Measurements from ENCODE around the gene ADAM15.

The ADAM15 gene

DNA sequence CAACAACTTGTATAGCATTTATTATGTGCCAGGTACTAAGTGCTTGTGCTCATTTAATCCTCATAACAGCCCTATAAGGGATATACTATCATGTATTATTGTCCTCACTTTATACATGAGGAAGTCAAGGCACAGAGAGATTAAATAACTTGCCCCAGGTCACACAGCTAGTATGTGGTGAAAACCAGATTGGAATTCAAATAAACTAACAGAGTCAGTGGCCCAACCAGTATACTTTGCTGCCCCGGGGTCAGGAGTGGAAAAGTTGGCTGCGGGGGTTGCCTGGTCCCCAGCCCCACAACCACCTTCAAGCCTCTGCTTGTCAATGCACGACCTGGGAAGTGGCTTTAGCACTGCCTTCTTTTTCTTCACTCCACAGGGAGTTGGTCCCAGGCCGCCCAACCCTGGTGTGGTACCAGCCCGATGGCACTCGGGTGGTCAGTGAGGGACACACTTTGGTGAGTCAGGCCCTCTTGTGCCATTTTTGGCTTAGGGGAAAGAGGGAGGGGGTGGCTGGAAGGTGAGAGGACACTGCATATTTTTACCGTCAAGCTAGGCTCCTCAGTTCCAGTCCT is 2.5 kb downstream of the ADAM15 start:
- no peak for DNase-seq

GRCh38 chr1:155057104-155057503 is 6.0 kb downstream of the ADAM15 start:
- DNase-seq: no peak

- no peak for DNase-seq
Observed at GRCh38 chr1:155057788-155058211, 6.7 kb downstream of the ADAM15 start.

DNA sequence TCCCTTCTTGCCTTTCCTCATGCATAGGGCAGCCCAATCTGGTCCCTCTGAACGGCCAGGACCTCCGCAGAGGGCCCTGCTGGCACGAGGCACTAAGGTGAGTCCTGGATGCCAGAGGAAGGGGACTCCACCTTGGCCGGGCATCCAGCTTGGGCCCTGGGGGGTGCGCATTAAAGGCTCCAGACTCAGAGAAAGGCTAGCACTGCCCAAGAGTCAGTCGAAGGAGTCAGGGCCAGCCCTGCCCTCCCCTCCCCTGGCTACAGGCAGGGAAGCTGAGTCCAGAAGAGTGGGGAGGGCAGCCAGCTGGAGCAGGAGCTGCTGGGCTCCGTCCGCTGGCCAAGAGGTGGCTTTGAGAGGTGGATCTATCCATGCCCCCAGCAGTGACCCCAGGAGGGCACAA is 9.6 kb downstream of the ADAM15 start:
- DNase-seq: no peak

- peak; percentile 92 for DNase-seq
Observed at GRCh38 chr1:155061381-155062150, 10.4 kb downstream of the ADAM15 start.

GRCh38 chr1:155062151-155062686 is 11.1 kb downstream of the ADAM15 start:
- DNase-seq: no peak

DNA sequence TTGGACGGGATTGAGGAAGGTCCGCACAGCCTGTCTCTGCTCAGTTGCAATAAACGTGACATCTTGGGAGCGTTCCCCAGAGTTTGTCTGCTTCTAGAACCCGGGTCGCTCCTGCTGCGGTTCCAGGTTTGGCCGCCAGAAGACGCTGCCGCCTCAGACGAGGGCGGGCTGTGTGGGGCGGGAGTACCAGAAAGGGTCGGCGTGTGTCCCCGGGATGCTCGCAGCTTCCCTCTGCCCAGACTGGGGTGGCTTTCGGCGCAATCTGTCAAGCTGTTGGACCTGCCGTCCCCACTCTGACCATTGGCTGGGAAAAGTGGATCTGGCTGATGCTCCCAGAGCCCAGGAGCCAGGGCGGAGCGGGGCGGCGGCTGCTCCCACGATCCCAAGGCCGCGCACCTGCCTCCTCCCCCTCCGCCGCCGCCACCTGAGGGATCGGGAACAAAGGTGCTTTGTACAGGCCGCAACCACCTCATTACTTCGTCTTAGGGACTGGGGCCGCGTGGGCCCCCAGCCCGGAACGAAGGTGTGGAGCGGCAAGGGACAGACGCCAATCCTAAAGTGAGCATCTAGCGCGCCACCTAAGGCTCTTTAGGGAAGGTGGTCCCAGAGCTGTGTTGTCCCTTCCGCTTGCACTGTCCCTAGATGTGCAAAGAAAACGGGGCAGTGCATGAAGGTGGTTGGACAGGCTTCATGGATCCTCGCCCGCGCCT is 11.7 kb downstream of the ADAM15 start:
- DNase-seq: peak; percentile 66

- peak; percentile 47 for DNase-seq
Observed at GRCh38 chr1:155063550-155064110, 12.5 kb downstream of the ADAM15 start, which contains the start of gene EFNA4. Gene EFNA4, plus strand, starts transcription at chr1:155063740. Its CDS starts 84 bp downstream, at chr1:155063824.

DNA sequence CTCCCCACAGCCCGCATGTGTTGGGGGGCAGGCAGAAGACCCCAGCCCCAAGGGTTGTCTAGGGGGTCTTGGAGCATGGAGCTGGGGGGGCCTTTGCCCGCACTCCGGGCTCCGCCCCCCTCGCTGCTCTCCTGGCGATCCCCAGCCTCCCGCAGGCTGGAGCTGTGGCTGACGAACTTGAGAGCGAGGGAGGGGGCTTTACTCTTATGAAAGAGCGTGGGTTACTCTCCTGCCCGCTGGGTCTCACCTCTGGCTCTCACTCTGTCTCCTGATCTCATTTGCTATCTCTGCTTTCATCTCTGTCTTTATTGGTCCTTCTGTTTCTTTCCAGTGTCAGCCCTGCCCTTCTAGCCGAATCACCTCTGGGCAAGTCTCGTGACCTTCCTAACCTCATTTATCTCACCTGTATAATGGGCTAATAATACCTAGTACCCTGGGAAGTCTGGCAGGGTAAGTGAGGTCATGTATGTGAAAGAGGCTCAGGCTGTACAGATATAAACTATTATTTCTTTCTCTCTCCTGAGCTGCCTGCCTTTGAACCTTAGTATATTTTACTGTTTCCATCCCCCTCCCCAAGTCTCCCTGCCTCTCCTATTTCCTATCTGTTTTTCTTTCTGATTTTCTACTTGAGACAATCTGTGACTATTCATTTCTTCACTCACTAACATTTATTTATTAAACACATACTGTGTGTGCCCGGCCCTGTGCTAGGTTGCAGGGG is 13.2 kb downstream of the ADAM15 start:
- no peak for DNase-seq

GRCh38 chr1:155064832-155065429 is 13.8 kb downstream of the ADAM15 start:
- no peak for DNase-seq

DNA sequence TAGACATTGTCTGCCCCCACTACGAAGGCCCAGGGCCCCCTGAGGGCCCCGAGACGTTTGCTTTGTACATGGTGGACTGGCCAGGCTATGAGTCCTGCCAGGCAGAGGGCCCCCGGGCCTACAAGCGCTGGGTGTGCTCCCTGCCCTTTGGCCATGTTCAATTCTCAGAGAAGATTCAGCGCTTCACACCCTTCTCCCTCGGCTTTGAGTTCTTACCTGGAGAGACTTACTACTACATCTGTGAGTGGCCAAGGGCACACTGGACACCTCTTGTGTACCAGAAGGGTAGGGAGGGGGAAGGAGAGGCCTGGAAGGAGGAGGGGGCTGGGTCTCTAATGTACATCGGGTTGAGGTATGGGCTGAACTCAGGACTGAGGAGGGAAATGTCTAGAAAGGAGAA is 15.7 kb downstream of the ADAM15 start:
- DNase-seq: no peak

GRCh38 chr1:155068599-155068998 is 17.5 kb downstream of the ADAM15 start:
- no peak for DNase-seq

DNA sequence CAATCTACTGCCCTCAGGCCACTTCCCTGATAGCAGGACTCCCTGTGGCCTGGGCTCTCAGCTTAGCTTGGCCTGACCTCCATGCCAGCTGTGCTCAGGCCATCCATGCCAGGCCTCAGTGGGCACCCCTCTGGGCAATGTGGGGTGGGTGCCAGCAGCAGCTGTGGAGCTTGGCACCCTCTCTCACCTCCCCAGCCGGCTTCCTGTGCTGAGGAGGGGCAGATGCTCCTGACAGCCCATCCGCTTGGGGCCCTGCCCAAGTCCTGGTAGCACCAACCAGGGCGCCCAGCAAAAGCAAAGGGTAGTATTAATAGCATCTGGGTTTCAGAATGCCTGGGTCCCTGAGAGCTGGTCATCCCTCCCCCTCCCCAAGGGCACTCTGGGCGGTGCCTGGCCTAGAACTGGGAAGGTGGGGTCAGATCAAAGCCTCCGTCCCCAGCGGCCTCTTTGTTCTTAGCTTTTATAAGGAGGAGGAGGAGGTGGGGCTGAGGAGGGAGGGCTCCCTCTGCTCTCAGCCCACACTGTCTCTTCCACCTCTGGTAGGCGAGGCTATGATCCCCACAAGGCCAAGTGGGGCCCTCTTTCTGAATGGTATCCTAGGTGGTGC is 18.5 kb downstream of the ADAM15 start:
- no peak for DNase-seq

DNA sequence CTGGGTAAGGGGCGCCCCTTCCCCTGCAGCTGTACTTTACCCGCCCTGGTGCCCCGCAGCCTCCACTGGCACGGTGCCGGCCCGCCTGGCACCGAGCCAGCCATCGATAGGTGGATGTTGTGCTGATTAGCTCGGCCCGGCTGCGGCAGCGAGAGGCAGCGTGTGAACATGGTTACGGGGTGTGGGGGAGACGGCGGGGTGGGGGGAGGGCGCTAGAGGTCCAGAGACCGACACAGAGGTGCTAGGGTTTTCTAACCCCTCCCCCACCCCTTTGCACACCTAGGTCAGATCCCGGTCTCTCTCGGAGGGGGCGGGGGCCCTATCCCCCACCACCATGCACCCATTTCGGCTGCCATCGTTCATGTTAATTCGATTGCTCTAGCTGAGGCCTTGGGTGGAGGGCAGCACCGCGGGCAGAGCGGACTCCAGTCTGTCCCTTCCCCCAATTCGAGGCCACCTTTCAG is 19.1 kb downstream of the ADAM15 start:
- DNase-seq: no peak

- DNase-seq: peak; percentile 82
Observed at GRCh38 chr1:155070721-155071569, 19.8 kb downstream of the ADAM15 start.

GRCh38 chr1:155071701-155072100 is 20.6 kb downstream of the ADAM15 start:
- DNase-seq: no peak

DNA sequence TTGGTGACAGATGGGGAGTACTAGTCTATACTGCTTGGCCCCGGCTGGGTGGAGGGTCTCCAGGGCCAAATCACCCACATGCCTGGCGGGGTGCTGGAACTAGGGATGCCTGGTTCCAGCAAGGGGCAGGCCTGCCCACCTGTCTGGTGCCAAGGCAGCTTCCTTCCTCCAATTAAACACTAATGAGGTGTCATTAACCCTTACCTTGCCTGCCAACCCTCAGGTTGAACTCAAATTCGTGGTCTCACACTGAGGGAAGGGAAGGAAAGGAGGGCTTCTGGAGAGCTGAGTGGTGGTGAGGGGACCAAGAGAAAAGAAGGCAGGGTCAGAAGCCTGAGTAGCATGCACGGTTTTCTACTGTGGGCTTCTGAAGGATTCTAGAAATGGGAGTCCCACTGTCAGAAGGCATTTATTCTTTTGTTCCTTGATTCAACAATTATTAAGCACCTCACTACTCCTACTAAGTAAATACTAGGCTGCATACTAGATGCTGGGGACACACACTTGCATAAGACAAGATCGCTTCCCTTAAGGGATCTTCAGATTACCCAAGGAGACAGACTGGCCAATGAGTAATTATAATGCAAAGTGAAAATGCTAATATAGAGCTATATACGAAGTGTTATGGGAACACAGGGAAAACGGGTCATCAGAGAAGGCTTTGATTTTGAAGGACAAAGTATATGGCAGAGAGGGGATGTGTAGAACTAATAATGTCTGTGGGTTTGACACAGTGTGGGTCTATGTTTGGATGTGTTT is 21.6 kb downstream of the ADAM15 start:
- no peak for DNase-seq

DNA sequence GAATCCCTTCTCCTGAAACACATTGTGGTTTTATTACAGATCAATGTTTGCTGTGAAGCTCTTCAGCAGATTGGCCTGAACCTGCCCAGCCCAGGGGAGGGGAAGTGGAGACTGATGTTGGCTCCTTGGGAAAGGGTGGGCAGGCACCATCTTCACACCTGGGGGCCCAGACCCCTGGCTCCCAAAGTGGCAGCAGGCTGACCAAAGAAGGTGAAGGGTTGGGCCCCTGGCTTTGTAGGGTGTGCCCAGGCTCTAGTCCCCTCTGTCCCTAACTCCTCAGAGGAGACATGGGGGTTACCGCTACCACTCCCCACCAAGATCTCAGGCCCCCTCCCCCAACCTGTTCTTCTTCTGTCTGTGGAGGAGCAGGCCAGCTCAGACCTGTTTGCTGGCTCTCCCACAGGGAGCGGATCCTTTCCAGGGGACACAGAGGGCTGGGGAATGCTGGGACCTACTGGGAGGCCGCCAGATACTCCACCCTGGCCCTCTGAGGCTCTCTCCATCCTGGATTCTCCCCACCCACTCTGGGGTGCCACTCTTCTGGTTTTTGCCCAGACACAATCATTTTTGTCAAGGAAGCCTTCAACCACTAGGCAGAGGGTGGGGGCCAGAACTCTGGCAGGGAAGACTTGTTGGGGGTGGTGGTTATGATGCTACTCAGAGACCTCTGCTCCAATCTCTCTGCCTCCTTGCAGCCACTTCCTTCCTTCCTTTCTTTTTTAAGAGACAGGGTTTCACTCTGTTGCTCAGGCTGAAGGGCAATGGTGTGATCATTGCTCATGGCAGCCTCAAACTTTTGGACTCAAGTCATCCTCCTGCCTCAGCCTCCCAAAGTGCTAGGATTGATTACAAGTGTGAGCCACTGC is 22.5 kb downstream of the ADAM15 start:
- DNase-seq: no peak

- DNase-seq: no peak
Observed at GRCh38 chr1:155075535-155075934, 24.4 kb downstream of the ADAM15 start.

Data from NCI-H1436 (cell line).